HuH-7 (cell line): Measurements from ENCODE around the gene GFRA1.

ENCODE experiments used
- DNase-seq: peaks from one replicate; pipeline ENCODE4 v3.0.0; 2011; ENCODE audit warnings: low spot score

Gene GFRA1

GRCh38 chr10:116270771-116271592, 2.0 kb downstream of the GFRA1 start:
- no peak for DNase-seq

- no peak for DNase-seq
These were observed 2.8 kb downstream of the GFRA1 start for GRCh38 chr10:116270126-116270770.

- DNase-seq: no peak
These were observed 3.4 kb downstream of the GFRA1 start for GRCh38 chr10:116269619-116270018.

- DNase-seq: no peak
These were observed 4.0 kb downstream of the GFRA1 start for GRCh38 chr10:116268976-116269375.

- DNase-seq: no peak
These were observed 7.3 kb downstream of the GFRA1 start for GRCh38 chr10:116265686-116266085.

- DNase-seq: no peak
These were observed 8.9 kb downstream of the GFRA1 start for GRCh38 chr10:116263870-116264655.

- no peak for DNase-seq
These were observed 10.3 kb downstream of the GFRA1 start for GRCh38 chr10:116262678-116263077.

GRCh38 chr10:116260599-116260998, 12.4 kb downstream of the GFRA1 start:
- DNase-seq: no peak

- no peak for DNase-seq
These were observed 13.4 kb downstream of the GFRA1 start for GRCh38 chr10:116259638-116260037.

GRCh38 chr10:116257785-116258184, 15.2 kb downstream of the GFRA1 start:
- no peak for DNase-seq

- DNase-seq: no peak
These were observed 16.2 kb downstream of the GFRA1 start for GRCh38 chr10:116256752-116257259.

GRCh38 chr10:116255886-116256751, 16.9 kb downstream of the GFRA1 start:
- no peak for DNase-seq

GRCh38 chr10:116254422-116255155, 18.4 kb downstream of the GFRA1 start:
- no peak for DNase-seq

- DNase-seq: no peak
These were observed 19.3 kb downstream of the GFRA1 start for GRCh38 chr10:116253716-116254115.

GRCh38 chr10:116251602-116252395, 21.2 kb downstream of the GFRA1 start:
- no peak for DNase-seq

GRCh38 chr10:116247691-116248090, 25.3 kb downstream of the GFRA1 start:
- DNase-seq: no peak

GRCh38 chr10:116246263-116246662, 26.7 kb downstream of the GFRA1 start:
- DNase-seq: no peak

GRCh38 chr10:116245156-116245555, 27.9 kb downstream of the GFRA1 start:
- DNase-seq: no peak

GRCh38 chr10:116241642-116242410, 31.2 kb downstream of the GFRA1 start:
- no peak for DNase-seq
